Peyer's patch (tissue), 4 donors: ENCODE results near the gene C9orf43. TPM values are rescaled to one million over a fixed set of nuclear protein-coding genes. Genes with fewer than 3 reads are reported as not detected.

Experiments used
- DNase-seq, 3 donors: peaks; one replicate each; pipeline ENCODE4 v3.0.0-alpha.2; 2017 to 2019
- H3K27ac ChIP-seq, 4 donors: fragments of 200-600 bp; sonication (generic); one replicate each; pipeline ENCODE4 v1.5.1; 2016 to 2019
- H3K27me3 ChIP-seq, 2 donors: fragments of 200-600 bp; sonication (generic); one replicate each; pipeline ENCODE4 v1.5.1; 2019
- H3K36me3 ChIP-seq, 3 donors: fragments of 200-600 bp; sonication (generic); one replicate each; pipeline ENCODE4 v1.5.1; 2016 to 2019
- H3K4me1 ChIP-seq, 4 donors: fragments of 200-600 bp; sonication (generic); one replicate each; pipeline ENCODE4 v1.5.1; 2016 to 2019
- H3K4me3 ChIP-seq, 4 donors: fragments of 200-600 bp; sonication (generic); 1 replicate in 3 of 4; 2 replicates in 1 of 4; pipeline ENCODE4 v1.5.1; 2016 to 2019; ENCODE audit warnings: mild to moderate bottlenecking in 1 of 4
- H3K9me3 ChIP-seq, 4 donors: fragments of 200-600 bp; sonication (generic); one replicate each; pipeline ENCODE4 v1.5.1; 2016 to 2019; ENCODE audit warnings: mild to moderate bottlenecking in 1 of 4
- POLR2A ChIP-seq, 2 donors: fragments of 450-650 bp; IDR thresholded peaks; one replicate each; pipeline ENCODE4 v1.5.1; 2017; ENCODE audit warnings: antibody characterized with exemption in 2 of 2, mild to moderate bottlenecking in 2 of 2, moderate library complexity in 2 of 2
- total RNA-seq, 4 donors: library from RNA; depleted of rRNA; stranded (reverse); fragments of >200 nt; gene quantifications; one replicate each; pipeline ENCODE4 v1.1.0, GENCODE V29; 2016
- TF ChIP-seq, protein P1 (sequence below), 6 experiments: fragments of 450-650 bp in 4 of 6; fragments of 200-600 bp in 2 of 6; sonication (generic) in 1 of 6; IDR thresholded peaks; one replicate each; pipeline ENCODE4 v1.5.1; 2017 to 2019; ENCODE audit warnings: antibody characterized with exemption in 6 of 6, mild to moderate bottlenecking in 3 of 6, moderate library complexity in 1 of 6

C9orf43 gene
- total RNA-seq, 4 donors from 2014 or later, result 1.1 to 5.0 (median 1.2) TPM; not detected in 1

DNA sequence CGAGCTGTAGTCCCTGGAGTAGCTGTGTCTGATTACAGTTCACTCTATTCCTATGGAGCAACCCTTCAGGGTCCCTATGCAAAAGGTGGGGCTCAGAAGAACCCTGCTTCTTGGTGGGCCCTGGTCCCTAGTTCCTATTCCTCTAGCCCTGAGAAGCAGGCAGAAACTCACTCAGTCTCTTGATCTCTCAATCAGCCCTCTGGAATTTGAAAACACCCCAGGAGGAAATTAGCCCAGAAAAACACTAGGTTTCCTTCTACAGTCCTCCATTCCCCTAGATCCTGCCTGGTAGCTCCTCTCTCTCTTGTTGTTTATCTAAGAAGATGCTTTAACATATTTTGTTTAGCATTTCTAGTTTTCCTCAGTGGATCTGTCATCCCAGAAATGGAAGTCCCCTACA lies 60.6 kb downstream of the C9orf43 start:
- no peak overlapping the region for H3K4me3 ChIP-seq
- H3K27ac ChIP-seq, result no peak overlapping the region
- no peaks in the 10 kb centered on the region for H3K27me3 ChIP-seq
- H3K4me1 ChIP-seq, result no peaks in the 10 kb centered on the region
- no peak for TF ChIP-seq POLR2A (IDR thresholded peaks at IDR 0.05)
- TF ChIP-seq, protein P1, sequence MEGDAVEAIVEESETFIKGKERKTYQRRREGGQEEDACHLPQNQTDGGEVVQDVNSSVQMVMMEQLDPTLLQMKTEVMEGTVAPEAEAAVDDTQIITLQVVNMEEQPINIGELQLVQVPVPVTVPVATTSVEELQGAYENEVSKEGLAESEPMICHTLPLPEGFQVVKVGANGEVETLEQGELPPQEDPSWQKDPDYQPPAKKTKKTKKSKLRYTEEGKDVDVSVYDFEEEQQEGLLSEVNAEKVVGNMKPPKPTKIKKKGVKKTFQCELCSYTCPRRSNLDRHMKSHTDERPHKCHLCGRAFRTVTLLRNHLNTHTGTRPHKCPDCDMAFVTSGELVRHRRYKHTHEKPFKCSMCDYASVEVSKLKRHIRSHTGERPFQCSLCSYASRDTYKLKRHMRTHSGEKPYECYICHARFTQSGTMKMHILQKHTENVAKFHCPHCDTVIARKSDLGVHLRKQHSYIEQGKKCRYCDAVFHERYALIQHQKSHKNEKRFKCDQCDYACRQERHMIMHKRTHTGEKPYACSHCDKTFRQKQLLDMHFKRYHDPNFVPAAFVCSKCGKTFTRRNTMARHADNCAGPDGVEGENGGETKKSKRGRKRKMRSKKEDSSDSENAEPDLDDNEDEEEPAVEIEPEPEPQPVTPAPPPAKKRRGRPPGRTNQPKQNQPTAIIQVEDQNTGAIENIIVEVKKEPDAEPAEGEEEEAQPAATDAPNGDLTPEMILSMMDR (IDR thresholded peaks at IDR 0.05), result no peak
- no peaks in the 10 kb centered on the region for H3K36me3 ChIP-seq
- no peaks in the 10 kb centered on the region for H3K9me3 ChIP-seq
- DNase-seq, result no peak

DNA sequence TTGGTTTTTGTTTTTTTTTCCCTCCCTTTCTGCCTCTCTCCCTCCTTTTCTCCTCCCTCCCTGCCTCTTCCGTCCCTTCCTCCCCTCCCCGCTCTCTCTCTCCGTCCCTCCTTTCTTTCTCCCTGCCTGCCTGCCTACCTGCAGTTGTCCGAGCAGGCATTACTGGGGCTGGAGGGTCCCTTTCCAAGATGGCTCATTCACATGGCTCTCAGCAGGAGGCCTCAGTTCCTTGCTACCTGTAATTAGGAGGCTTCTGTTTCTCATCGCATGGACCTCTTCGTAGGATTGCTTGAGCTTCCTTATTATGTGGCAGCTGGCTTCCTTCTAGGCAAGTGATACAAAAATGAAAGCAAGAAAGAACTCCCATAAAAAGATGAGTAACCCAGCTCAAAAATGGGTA lies 61.0 kb downstream of the C9orf43 start:
- Histone ChIP-seq H3K9me3 (no peaks in the 10 kb centered on the region), H3K27me3 (no peaks in the 10 kb centered on the region), H3K4me1 (no peaks in the 10 kb centered on the region), H3K27ac (no peak overlapping the region), H3K4me3 (no peak overlapping the region), H3K36me3 (no peaks in the 10 kb centered on the region)
- TF ChIP-seq, protein P1 (IDR thresholded peaks at IDR 0.05), result no peak
- TF ChIP-seq POLR2A (IDR thresholded peaks at IDR 0.05), result no peak
- no peak for DNase-seq

DNA sequence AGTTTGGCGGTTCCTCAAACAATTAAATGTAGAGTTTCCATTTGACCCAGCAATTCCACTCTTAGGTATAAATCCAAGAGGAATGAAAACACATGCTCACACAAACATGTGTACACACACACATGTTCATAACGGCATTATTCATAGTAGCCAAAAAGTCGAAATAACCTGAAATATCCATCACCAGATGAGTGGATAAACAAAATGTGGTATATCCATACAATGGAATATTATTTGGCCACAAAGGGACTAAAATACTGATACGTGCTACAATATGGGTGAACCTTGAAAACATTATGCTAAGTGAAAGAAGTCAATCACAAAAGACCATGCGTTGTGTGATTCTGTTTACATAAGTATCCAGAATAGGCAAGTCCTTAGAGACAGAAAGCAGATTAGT lies 61.7 kb downstream of the C9orf43 start:
- no peaks in the 10 kb centered on the region for H3K36me3 ChIP-seq
- DNase-seq, result no peak
- TF ChIP-seq POLR2A (IDR thresholded peaks at IDR 0.05), result no peak
- TF ChIP-seq, protein P1 (IDR thresholded peaks at IDR 0.05), result no peak
- no peaks in the 10 kb centered on the region for H3K9me3 ChIP-seq
- no peak overlapping the region for H3K27ac ChIP-seq
- H3K4me3 ChIP-seq, result no peak overlapping the region
- H3K27me3 ChIP-seq, result no peaks in the 10 kb centered on the region
- H3K4me1 ChIP-seq, result no peaks in the 10 kb centered on the region

DNA sequence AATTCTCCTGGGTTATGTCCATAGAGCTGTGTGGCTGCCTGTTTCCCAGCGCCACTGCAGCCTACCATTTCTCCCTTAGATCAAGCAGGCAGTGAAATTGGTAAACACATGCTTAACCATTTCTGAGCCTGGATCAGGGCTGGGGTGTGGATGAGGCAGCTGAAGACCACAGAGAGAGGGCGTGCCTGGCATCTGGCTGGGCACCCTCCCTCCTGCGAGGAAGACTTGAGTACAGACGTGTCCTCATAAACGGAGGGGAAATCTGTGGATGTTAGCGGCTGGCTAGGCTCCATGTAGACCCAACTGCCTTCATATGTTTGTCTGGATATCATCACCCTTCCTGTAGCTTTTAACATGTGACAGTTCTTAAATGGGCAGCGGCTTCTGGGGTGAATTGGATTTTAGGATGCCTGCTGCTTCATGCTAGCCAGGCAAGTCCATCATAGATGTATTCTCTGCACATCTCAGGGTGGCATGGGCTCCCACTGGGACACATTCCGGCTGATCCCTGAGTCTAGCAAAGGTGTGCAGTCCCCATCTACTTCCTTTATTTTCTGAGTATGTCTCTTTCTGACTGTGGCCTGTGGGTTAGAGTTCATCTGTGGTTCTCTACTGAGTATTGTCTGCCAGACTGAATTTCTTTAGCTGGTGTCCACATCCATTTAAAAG lies 63.9 kb downstream of the C9orf43 start:
- Histone ChIP-seq H3K27ac (no peak overlapping the region), H3K4me3 (no peak overlapping the region), H3K27me3 (no peaks in the 10 kb centered on the region), H3K36me3 (no peaks in the 10 kb centered on the region), H3K4me1 (no peaks in the 10 kb centered on the region), H3K9me3 (no peaks in the 10 kb centered on the region)
- no peak for TF ChIP-seq POLR2A (IDR thresholded peaks at IDR 0.05)
- TF ChIP-seq, protein P1 (IDR thresholded peaks at IDR 0.05), result no peak
- DNase-seq, result no peak

- Histone ChIP-seq H3K27ac (no peak overlapping the region), H3K4me1 (no peaks in the 10 kb centered on the region), H3K36me3 (no peaks in the 10 kb centered on the region), H3K4me3 (no peak overlapping the region), H3K9me3 (no peaks in the 10 kb centered on the region), H3K27me3 (no peaks in the 10 kb centered on the region)
- TF ChIP-seq, protein P1 (IDR thresholded peaks at IDR 0.05), result no peak
- TF ChIP-seq POLR2A (IDR thresholded peaks at IDR 0.05), result no peak
- DNase-seq, result no peak
These were observed 64.5 kb downstream of the C9orf43 start for GRCh38 chr9:113475031-113475430.

GRCh38 chr9:113475992-113476391 lies 65.4 kb downstream of the C9orf43 start:
- no peaks in the 10 kb centered on the region for H3K4me1 ChIP-seq
- no peak for DNase-seq
- H3K4me3 ChIP-seq, result no peak overlapping the region
- no peak overlapping the region for H3K27ac ChIP-seq
- no peaks in the 10 kb centered on the region for H3K36me3 ChIP-seq
- H3K27me3 ChIP-seq, result no peaks in the 10 kb centered on the region
- TF ChIP-seq, protein P1 (IDR thresholded peaks at IDR 0.05), result no peak
- no peak for TF ChIP-seq POLR2A (IDR thresholded peaks at IDR 0.05)
- no peaks in the 10 kb centered on the region for H3K9me3 ChIP-seq
